Eye (tissue), 1 donor: Measurements from ENCODE around the gene RGS2.

Experiments
- DNase-seq: peaks from one replicate; pipeline ENCODE4 v3.0.0-alpha.2; 2015

RGS2 gene

GRCh38 chr1:192795916-192796618, 12.8 kb upstream of the RGS2 start:
- no peak for DNase-seq

- no peak for DNase-seq
Observed at GRCh38 chr1:192797143-192797542, 11.7 kb upstream of the RGS2 start.

- DNase-seq = no peak
Observed at GRCh38 chr1:192797891-192798290, 10.9 kb upstream of the RGS2 start.

GRCh38 chr1:192801451-192801850, 7.4 kb upstream of the RGS2 start:
- no peak for DNase-seq

- no peak for DNase-seq
Observed at GRCh38 chr1:192802406-192802805, 6.4 kb upstream of the RGS2 start.

GRCh38 chr1:192803501-192803900, 5.3 kb upstream of the RGS2 start:
- DNase-seq = no peak

- DNase-seq = peak; percentile 70
Observed at GRCh38 chr1:192805832-192806323, 3.0 kb upstream of the RGS2 start.

- DNase-seq = no peak
Observed at GRCh38 chr1:192807211-192808162, 1.4 kb upstream of the RGS2 start.

GRCh38 chr1:192808163-192808517, 699 bp upstream of the RGS2 start:
- DNase-seq = no peak

GRCh38 chr1:192809307-192810252, 741 bp downstream of the RGS2 start:
- DNase-seq = peak; percentile 92

- peak; percentile 64 for DNase-seq
Observed at GRCh38 chr1:192810253-192810880, 1.5 kb downstream of the RGS2 start.

- DNase-seq = no peak
Observed at GRCh38 chr1:192811006-192811405, 2.2 kb downstream of the RGS2 start.

GRCh38 chr1:192811594-192812239, 2.9 kb downstream of the RGS2 start:
- no peak for DNase-seq

GRCh38 chr1:192812420-192813209, 3.8 kb downstream of the RGS2 start:
- DNase-seq = no peak

GRCh38 chr1:192814805-192815204, 6.0 kb downstream of the RGS2 start:
- DNase-seq = no peak

GRCh38 chr1:192817246-192817645, 8.4 kb downstream of the RGS2 start:
- DNase-seq = no peak

- DNase-seq = peak; percentile 8
Observed at GRCh38 chr1:192821296-192821695, 12.5 kb downstream of the RGS2 start.

GRCh38 chr1:192824511-192824910, 15.7 kb downstream of the RGS2 start:
- DNase-seq = no peak

- DNase-seq = no peak
Observed at GRCh38 chr1:192826791-192827546, 18.1 kb downstream of the RGS2 start.

GRCh38 chr1:192830595-192831246, 21.9 kb downstream of the RGS2 start:
- DNase-seq = no peak
